ENCODE data around the gene DNTTIP2.
"Not testable (repeated sequence)": the region's sequence is repeated elsewhere in the genome, so short reads cannot be mapped to it uniquely, and the experiment has no call there.

DNTTIP2 gene

DNA sequence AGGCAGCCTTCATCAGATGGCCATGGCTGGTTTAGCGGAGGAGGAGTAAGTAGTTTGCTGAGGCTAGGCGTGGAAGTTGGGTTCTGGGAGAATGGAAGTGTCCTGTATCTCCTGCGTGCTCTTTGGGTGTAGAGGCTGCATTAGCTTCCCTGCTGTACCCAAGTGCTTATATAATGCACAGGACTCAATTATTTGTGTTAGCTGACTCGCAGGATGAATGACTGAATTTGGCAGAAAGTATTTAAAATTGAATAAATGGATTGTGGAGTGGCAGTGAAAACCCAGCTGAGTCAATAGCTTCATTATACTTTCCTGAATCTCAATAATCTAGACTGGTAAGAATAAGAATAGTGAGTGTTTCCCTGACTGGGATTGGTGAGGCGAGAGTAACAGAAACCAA lies 13.8 kb downstream of the DNTTIP2 start:
- TF ChIP-seq, protein P1, sequence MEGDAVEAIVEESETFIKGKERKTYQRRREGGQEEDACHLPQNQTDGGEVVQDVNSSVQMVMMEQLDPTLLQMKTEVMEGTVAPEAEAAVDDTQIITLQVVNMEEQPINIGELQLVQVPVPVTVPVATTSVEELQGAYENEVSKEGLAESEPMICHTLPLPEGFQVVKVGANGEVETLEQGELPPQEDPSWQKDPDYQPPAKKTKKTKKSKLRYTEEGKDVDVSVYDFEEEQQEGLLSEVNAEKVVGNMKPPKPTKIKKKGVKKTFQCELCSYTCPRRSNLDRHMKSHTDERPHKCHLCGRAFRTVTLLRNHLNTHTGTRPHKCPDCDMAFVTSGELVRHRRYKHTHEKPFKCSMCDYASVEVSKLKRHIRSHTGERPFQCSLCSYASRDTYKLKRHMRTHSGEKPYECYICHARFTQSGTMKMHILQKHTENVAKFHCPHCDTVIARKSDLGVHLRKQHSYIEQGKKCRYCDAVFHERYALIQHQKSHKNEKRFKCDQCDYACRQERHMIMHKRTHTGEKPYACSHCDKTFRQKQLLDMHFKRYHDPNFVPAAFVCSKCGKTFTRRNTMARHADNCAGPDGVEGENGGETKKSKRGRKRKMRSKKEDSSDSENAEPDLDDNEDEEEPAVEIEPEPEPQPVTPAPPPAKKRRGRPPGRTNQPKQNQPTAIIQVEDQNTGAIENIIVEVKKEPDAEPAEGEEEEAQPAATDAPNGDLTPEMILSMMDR (IDR thresholded peaks at IDR 0.05; ENCODE audit: control extremely low read depth, extremely low read depth, low read depth, missing control alignments) = no peak
- ChIA-PET POLR2A (no interaction called here), CTCF (interaction anchor here (1.1 kb wide), 1 partner anchor 236 kb away, joined by 5 read pairs; no protein-coding TSS in a partner anchor)
- no peak for DNase-seq (ENCODE audit: extremely low spot score)

DNA sequence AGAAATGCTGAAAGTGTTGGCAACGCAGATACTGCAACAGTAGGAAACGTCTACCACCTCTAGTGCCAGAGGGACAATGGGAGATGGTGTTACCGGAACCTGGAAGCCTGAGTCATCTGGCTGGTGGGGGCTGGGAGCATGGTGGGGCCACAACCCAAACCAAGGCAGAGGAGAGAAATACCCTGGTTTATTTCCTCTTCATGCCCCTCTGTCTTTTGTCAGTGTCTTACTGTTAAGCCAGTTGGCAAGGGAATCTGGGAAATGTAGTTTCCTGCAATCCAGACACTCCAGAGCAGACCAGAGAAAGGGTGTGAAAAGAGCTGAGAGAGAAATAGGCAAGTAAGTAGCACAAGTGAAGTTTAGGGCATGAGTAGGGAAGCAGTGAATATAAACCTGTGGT lies 14.8 kb downstream of the DNTTIP2 start:
- no peak for DNase-seq (ENCODE audit: extremely low spot score)
- ChIA-PET POLR2A (no interaction called here), CTCF (no interaction called here)
- TF ChIP-seq, protein P1 (IDR thresholded peaks at IDR 0.05; ENCODE audit: control extremely low read depth, extremely low read depth, low read depth, missing control alignments) = no peak

DNA sequence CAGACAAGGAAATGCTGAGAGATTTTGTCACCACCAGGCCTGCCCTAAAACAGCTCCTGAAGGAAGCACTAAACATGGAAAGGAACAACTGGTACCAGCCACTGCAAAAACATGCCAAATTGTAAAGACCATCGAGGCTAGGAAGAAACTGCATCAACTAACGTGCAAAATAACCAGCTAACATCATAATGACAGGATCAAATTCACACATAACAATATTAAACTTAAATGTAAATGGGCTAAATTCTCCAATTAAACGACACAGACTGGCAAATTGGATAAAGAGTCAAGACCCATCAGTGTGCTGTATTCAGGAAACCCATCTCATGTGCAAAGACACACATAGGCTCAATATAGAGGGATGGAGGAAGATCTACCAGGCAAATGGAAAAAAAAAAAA lies 21.4 kb downstream of the DNTTIP2 start:
- POLR2A ChIA-PET; DNase-seq (ENCODE audit: extremely low spot score): not testable (repeated sequence)
- CTCF ChIA-PET = interaction anchor here (1.8 kb wide), 1 partner anchor 478 kb away, joined by 3 read pairs; no protein-coding TSS in a partner anchor

DNA sequence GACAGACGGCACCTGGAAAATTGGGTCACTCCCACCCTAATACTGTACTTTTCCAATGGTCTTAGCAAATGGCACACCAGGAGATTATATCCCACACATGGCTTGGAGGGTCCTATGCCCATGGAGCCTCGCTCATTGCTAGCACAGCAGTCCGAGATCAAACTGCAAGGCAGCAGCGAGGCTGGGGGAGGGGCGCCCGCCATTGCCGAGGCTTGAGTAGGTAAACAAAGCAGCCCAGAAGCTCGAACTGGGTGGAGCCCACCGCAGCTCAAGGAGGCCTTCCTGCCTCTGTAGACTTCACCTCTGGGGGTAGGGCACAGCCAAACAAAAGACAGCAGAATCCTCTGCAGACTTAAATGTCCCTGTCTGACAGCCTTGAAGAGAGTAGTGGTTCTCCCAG lies 23.0 kb downstream of the DNTTIP2 start:
- DNase-seq (ENCODE audit: extremely low spot score); POLR2A ChIA-PET: not testable (repeated sequence)
- CTCF ChIA-PET = interaction anchor here (1.4 to 1.9 kb wide), 2 partner anchors 13 to 226 kb away, joined by 3 to 7 read pairs; no protein-coding TSS in a partner anchor

DNA sequence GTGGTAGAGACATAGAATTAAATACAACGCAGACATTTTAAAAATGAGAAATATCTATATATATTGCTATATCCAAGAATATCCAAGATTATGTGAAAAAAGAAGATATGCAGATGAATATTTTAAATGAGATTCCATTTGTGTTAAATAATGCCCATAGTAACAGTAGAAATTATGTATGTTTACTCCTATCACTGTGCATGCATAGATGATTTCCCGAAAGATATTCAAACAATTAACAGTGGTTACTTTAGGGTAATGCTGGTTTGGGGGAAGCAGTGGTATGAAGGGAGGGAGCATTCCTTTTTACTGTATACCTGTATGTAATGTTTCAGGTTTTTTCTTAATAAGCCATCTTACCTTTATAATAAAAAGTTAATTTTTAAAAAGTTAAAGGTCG lies 25.1 kb downstream of the DNTTIP2 start:
- DNase-seq (ENCODE audit: extremely low spot score) = no peak
- ChIA-PET POLR2A (no interaction called here), CTCF (interaction anchor here (1.3 kb wide), 1 partner anchor 10 kb away, joined by 4 read pairs; no protein-coding TSS in a partner anchor)

DNA sequence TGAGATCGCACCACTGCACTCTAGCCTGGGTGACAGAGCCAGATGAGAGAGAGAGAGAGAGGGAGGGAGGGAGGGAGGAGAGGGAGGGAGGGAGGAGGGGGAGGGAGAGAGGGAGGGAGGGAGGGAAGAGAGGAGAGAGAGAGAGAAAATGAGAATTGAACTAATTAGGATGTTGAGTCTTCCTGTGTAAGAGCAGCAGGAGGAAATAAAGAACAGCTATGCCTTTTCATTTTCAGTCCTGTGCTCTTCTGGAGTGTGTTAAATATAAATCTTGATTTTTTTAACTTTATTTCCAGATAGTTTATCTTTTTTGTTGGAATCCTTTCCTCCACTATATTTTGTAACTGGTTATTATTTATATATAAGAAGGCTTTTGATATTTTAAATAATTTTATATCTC lies 27.1 kb downstream of the DNTTIP2 start:
- POLR2A ChIA-PET = no interaction called here
- CTCF ChIA-PET = interaction anchor here (0.8 to 4.5 kb wide), 8 partner anchors 10 to 233 kb away, joined by 3 to 37 read pairs (median 6); no protein-coding TSS in a partner anchor
- TF ChIP-seq, protein P1 (IDR thresholded peaks at IDR 0.05; ENCODE audit: control extremely low read depth, extremely low read depth, low read depth, missing control alignments) = no peak
- no peak for DNase-seq (ENCODE audit: extremely low spot score)

More for the DNA sequence above, 25.1 kb downstream of the DNTTIP2 start:
- TF ChIP-seq, protein P1 (IDR thresholded peaks at IDR 0.05; ENCODE audit: control extremely low read depth, extremely low read depth, low read depth, missing control alignments) = no peak

DNA sequence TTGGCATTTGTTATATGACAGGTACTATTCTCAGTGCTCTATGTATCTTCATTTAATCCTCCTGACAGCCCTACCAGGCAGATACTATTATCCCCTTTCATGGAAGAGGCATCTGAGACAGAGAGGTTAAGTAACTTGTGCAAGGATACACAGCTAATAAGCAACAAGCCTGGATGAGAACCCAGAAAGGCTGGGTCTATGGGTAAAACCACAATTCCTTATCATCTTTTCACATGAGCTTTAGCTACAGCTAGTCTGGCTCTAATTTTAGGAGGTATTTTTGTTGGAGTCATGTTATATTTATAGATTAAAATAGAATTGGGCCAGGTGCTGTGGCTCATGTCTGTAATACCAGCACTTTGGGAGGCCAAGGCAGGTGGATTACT lies 27.7 kb downstream of the DNTTIP2 start:
- TF ChIP-seq, protein P1 (IDR thresholded peaks at IDR 0.05; ENCODE audit: control extremely low read depth, extremely low read depth, low read depth, missing control alignments) = no peak
- POLR2A ChIA-PET = no interaction called here
- DNase-seq (ENCODE audit: extremely low spot score) = no peak
- CTCF ChIA-PET = interaction anchor here (0.8 to 4.5 kb wide), 11 partner anchors 9 to 417 kb away, joined by 3 to 37 read pairs (median 5); no protein-coding TSS in a partner anchor

Data from GM10248 (cell line).